Central memory CD4-positive, alpha-beta T cell (primary cell): Measurements from ENCODE around the gene CHMP2A.
A peak's percentile ranks its signal among the peaks of the same experiment; 100 is the strongest.

Source experiments
- DNase-seq: peaks from one replicate; pipeline ENCODE4 v3.0.0; 2022

The CHMP2A gene

GRCh38 chr19:58569943-58570670, 15.2 kb upstream of the CHMP2A start:
- DNase-seq: no peak

DNA sequence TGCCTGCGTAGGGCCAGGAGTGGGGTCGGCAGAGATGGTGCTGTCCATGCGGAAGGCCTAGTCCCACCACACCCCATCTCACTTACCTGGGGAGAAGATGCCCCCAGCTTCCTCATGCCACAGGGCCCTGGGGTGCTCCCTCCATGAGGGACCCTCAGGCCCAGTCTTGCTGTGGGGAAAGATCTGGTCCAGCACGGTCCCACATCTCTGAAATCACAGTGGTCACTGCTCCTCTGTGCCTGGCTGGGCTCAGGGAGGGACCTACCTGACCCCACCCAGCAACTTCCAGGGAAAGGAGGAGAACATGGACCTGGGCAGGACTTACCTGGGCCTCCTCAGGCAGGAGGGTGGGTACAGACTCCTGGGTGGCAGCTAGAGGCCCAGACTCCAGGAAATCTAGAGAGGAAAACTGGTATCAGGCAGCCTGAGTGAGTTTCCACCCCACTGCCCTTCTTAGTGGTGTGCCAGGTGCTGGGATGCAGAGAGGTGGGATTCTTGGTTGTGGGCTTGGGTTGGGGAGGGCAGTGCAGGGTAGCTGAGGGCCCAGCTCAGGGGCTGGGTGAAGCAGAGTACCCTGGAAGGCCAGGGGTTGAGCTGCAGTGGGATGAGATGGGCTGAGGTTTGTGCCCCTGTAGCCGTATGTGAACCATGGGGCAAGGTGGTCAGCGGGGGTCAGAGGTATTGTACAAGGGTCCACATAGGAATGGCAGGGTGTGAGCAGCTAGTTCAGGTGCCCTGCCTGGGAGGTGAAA, 14.5 kb upstream of the CHMP2A start:
- no peak for DNase-seq

GRCh38 chr19:58568453-58569130, 13.7 kb upstream of the CHMP2A start:
- no peak for DNase-seq

- no peak for DNase-seq
These were observed 12.1 kb upstream of the CHMP2A start for GRCh38 chr19:58566989-58567388.

- DNase-seq: no peak
These were observed 8.9 kb upstream of the CHMP2A start for GRCh38 chr19:58563823-58564222.

DNA sequence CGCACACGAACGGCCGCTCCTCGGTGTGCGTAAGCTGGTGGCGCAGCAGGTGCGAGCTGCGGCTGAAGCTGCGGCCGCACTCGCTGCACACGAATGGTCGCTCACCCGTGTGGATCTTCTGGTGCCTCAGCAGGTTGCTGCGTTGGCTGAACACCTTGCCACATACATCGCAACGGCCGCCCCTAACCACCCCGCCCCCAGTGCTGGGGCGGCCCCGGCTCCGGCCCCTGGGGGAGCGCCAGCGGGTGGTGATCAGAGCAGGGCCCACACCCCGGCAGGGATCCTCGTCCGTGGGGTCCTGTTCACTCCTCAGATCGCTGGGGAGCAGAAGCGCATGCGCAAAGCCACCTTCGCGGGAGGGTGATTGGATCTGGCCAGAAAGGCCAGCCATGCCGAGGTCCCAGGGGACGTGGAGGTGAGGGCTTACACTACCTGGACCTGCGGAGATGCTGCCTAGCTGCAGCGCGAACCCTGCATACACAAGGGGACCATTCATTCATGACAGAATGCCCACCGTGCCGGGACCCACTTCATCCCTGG, 8.2 kb upstream of the CHMP2A start:
- DNase-seq: no peak

GRCh38 chr19:58562122-58563033, 7.5 kb upstream of the CHMP2A start:
- DNase-seq: no peak

DNA sequence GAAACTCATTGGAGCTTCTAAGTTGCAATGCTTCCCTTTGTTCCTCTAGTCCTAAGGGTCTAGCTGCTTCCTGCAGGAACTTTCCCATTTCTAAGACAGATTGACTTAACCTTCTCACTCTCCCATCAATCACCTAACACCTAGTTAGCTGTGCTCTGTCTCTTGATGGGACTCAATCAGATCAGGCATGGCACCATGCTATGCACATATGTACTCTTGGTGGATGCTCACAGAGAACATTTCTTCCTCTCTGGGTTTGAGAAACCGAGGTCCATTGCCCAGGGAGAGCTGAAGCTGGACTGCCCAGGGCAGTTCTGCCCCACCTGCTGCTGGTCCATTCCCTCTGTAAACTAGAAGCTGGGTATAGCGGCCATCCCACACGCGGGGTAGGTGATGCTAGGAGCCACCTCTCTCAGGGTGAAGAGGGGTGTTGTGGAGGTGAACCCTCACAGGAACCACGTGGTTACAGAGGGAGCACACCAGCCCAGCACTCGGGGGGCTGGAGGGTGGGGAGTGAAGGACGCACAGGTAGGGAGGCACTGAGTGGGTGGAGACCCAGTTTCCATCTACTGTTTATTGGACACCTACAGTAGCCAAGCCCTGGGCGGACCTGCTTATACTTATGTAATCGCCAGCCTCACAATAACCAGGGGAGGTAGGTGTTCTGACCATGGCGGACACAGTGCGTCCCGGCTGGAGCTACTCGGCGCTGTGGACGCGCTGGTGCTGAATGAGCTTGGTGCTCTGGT, 6.6 kb upstream of the CHMP2A start:
- no peak for DNase-seq

DNA sequence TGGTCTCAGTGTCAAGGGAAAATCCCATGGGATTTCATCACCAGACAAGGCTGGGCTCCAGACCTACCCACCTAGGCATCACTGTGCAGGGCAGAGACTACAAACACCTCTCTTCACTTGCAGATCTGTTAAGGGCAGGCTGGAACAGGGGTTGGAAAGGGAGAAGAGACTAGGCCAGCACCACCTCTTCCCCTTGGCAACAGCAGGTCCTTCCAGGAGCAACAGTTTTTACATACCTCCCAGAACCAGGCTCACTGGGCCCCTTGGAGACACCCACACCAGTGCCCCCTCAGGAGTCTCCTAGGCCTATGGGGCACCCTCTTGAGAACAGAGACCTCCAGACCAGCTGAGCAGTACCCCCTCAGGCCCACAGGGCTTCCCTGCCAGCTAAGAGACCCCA, 6.0 kb upstream of the CHMP2A start:
- no peak for DNase-seq

- no peak for DNase-seq
These were observed 5.3 kb upstream of the CHMP2A start for GRCh38 chr19:58560007-58560887.

- no peak for DNase-seq
These were observed 4.5 kb upstream of the CHMP2A start for GRCh38 chr19:58559275-58560006.

GRCh38 chr19:58558623-58559274, 3.8 kb upstream of the CHMP2A start:
- DNase-seq: peak; percentile 100

- peak; percentile 66 for DNase-seq
These were observed 3.2 kb upstream of the CHMP2A start, which contains the start of gene UBE2M for GRCh38 chr19:58558066-58558622. Gene UBE2M (minus strand): TSS chr19:58558611. CDS start chr19:58558381, 230 bp downstream.

GRCh38 chr19:58557221-58558065, 2.5 kb upstream of the CHMP2A start:
- no peak for DNase-seq

DNA sequence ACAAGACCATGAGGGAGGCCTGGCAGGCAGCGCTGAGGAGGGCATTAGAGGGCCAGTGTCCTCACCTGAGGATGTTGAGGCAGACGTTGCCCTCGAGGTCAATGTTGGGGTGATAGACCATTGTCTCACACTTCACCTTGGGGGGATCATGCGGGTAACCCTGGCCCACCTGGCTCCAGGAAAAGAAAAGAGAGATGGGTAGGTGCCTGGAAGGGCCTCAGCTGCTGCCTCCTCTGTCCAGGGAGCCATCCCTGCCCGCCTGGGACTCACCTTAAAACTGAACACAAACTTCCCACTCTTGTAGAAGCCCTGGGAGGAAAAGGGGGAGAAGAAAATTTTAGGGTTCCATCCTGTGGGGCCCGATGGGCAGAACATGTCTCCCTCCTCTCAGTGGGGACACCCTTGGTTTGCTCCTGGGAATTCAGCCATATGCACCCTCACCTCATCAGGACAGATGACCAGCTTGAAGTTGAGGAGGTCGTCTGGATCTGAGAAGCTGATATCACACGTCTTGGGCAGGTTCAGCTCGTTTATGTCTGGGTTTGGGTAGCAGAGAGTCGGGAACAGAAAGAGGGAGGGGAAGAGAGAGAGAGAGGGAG, 1.8 kb upstream of the CHMP2A start:
- no peak for DNase-seq

DNA sequence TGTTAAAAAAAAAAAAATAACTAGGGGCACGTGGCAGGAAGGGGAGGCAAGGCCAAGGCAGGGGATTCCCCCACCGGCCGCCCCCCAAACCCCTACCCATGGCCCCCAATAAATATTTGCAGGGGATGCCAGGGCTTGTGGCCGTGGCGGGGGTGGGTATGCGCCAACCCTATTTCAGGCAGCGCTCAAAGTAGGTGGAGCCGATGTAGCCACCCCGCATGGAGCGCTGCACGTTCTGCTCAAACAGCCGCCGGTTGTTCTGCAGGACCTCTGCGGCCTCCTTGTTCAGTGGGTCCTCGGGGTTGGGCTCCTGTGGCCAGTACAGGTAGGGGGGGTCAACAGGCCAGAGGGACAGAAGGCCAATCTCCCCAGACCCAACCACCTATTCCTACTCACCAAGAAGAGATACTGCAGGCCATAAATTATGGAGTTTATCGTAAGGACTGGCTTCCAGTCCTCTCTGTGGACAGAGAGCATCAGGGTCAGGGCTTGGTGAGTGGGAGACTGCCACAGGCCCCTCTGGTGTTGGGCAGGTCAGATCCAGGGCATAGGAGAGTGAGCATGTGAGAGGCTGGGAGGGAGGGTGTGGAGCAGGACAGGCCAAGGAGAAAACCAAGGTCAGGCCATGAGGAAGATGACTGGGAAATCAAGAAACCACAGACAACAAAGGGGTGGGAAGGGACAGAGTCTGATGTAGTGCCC, 1.2 kb upstream of the CHMP2A start:
- no peak for DNase-seq

DNA sequence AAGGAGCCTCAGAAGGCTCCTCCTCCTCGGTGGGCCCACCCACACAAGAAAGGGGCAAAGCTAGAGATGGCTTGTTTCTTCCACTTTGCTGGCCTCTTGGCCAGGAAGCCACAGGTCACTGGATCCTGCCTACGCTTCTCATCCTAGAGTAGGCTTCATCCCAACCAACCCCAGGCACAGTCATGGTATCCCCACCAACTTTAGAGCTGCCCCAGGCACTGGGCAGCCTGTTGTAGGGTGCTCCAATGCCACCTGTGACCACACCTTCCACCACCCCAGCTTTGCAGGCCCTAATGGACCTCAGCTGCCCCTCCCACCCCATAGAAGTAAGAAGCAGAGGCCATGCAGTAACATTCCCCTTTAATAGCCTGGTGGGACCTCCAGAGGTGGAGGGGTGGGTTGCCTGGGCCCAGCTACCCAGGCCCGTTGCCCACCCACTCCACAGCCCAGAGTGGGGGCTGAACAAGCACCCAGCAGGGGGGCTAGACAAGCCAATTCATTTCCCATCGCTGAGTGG, 522 bp upstream of the CHMP2A start:
- no peak for DNase-seq
